Stimulated activated CD8-positive, alpha-beta memory T cell treated with anti-CD3 and anti-CD28 coated beads, Interleukin-15, amount 100 ng/mL, for 1 hour (primary cell): ENCODE results near the gene DENND1B.

Experiments used
- DNase-seq: peaks from one replicate; pipeline ENCODE4 v3.0.0-alpha.2; 2020; ENCODE audit warnings: low read depth

Gene DENND1B

DNA sequence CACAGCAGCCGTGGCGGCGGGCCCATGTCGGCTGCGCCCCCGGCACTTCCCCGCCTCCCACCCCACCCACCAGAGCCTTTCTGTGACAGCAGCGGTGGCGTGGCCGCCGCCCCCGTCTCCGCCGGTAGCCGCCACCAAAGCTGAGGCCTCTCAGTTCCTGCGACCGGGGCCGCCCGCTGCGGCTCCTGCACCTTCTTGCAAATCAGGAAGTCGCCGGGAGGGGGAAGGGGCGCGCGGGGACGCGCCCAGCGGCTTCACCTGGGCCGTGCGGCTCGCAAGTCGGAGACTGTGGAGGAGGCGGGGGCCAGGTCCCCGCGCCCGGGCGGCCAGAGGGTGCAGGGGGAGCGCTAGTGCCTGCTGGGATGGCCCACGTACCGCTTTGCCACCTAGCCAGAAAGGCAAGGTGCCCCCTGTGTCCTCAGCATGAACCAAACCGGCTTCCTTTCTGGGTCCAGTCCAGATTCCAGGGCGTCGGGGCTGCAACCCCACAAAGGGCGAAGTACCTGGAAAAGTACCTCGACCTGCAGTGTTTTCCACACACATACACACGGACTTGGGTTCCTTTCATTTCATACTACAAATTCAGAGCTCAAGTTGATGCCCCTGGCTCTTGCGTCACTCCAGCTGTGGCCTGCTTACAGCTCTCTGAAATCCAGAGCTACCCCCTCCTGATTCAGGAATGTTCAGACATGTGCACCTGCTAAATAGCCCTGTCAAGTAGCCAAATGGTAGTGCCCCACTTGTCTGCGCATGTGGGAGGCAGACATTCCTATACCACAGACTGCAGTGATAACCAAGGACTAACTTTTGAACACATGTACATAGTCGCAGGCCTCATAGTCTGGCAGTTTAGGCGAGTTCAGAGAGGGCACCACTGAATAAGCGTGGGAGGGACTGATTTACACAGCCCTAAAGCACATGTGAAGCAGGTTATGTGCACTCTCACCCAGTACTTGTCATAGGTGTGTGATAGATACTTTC is at the start of gene DENND1B:
Gene DENND1B, minus strand, starts transcription at position 199 of the 981 bp plus-strand sequence. CDS start 325 bp downstream, outside the sequence.
- peak; percentile 54 for DNase-seq

DNA sequence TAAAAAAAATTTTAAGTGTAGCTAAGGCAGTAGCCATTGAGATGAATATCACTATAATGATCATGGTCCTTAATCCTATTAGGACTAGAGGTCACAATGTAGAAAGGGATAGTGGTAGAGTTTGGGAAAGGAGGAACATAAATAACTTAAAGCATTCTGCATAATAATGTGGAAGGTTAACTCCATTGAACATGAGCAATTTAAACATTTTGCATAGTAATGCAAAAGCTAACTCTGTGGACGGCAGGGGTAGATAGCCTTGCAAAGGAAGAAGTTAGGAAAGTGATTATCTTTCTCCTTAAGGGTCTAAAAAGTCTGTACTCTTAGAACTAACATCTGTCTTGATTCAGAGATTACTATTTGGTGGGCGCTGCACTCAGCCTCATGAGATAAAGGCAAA is 39.0 kb upstream of the DENND1B start:
- no peak for DNase-seq

DNA sequence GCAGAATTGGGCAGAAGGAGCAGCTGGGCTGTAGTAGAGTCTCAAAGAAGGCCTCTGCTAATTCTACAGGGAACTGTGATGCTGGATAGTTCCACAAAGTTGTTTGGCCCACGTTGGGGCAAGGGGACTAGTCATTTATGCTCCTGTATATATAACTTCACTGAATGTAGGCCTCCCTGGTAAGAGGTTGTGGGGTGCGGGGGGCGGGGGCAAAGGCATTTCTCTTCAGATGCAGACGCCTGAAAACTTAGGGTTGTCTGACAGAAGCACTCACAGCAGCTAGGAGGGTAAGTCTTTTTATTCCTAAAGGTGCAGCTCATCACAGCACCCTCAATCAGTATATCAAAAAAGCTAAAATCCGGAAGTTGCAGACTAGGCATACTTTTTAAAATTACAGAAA is 38.5 kb upstream of the DENND1B start:
- DNase-seq, result no peak

- no peak for DNase-seq
Observed at GRCh38 chr1:197811769-197812168, 36.5 kb upstream of the DENND1B start.

DNA sequence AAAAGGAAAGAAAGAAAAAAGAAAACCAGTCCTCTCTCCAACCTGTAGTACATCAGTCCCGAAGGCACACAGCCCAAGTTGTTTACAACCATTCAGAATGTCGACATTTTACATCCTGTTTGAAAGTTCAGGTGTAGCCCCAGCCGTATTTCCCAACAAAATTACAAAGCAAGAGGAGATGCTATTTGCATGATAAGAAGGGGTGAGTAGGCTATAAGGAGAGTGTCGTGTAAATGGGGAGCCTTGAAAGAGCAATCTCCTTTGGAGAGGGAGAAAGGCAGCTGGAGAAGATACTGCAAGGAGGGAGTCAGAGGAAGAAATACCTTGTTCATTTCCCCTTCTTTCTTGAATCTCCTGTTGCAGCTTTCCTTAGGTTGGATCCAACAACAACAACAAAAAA is 35.5 kb upstream of the DENND1B start:
- DNase-seq, result no peak

DNA sequence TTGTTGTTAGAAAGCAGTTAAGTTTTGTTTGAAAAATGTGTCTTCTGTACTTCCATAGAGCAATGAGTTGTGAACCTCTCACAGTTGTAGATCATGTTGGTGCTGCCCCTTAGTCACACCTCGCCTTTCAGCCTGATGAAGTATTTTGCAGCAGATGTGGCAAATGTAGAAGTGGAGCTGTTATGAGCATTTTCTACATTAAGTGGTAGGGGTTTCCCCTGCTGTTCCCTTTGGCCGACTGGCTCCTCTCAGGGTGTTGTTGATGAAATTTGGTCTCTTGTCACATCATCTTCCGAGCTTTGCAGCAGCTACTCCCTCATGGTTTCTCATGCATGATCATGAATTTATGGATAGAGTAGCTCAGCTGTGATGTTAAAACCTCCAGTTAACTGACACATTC is 33.6 kb upstream of the DENND1B start:
- DNase-seq, result no peak

- DNase-seq, result no peak
Observed at GRCh38 chr1:197807739-197808453, 32.6 kb upstream of the DENND1B start.

- no peak for DNase-seq
Observed at GRCh38 chr1:197807216-197807615, 31.9 kb upstream of the DENND1B start.

- DNase-seq, result no peak
Observed at GRCh38 chr1:197806718-197807117, 31.4 kb upstream of the DENND1B start.

- DNase-seq, result no peak
Observed at GRCh38 chr1:197801684-197802083, 26.4 kb upstream of the DENND1B start.

DNA sequence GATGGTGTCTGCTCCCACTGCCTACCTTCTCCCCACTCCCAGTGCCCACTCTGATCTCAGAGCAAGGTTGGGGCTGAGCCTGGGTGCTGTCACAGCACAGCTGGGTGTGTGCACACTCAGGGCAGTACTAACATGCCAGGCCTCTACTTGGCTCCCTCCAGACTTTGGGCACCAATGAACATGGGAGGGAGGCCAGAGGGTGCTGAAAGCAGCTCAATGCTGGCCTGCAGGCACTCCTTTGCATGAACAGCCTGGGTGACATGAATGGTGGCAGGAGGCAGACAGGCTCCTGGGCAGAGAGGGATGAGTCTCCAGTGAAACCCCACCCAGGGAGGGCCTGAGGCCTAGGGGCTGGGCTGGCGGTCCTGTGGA is 25.8 kb upstream of the DENND1B start:
- DNase-seq, result no peak

DNA sequence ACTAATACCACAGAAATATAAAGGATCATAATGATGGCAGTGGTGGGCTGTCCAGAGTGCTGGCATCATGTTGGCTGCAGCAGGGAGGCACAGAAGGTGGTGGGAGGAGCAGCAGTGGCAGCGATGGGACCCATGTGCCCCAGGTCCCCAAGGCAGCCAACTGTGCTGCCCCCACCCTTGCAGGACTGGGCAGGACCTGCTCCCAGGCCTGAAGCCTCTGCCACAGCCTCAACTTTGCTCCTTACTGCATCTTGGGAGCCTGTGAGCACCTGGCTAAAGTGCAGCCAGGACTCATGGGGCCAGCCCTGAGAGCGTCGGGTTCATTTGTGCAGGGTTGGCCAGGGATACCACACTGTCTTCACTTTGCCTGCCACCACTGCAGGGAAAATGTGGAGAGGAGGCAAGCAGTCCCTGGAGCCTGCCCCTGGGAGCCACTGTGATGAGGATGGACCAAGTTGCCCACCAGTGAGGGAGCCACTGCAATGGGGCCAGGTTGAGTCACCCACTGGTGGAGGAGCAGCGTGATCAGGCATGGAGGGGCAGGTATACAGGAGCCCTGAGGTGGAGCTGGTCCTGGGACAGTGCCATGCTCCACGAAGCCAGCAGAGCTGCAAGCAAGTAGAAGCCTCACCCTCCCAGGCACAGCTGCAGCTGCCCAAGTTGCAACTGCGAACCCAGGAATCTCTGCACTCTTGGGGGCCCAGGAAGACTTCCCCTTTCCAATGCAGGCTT is 25.3 kb upstream of the DENND1B start:
- DNase-seq, result no peak

DNA sequence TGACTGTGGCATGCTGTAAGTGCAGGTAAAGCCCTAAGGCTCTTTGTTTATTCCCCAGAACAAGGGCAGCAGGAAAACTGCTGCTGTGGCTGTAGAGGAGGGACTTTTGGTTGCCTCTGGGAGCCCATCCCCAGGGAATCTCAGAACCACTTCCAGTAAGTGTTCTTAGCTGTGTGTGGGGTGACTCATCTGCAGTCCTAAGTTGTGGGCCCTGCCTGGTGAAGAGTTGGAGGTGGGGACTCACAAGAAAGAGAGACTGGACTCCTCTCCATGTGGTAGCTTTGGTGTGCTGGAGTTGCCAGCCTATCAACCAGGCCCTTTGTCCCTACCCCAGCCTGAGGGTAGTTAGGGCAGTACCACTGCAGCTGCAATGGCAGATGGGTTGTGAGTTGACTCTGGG is 24.0 kb upstream of the DENND1B start:
- DNase-seq, result no peak

DNA sequence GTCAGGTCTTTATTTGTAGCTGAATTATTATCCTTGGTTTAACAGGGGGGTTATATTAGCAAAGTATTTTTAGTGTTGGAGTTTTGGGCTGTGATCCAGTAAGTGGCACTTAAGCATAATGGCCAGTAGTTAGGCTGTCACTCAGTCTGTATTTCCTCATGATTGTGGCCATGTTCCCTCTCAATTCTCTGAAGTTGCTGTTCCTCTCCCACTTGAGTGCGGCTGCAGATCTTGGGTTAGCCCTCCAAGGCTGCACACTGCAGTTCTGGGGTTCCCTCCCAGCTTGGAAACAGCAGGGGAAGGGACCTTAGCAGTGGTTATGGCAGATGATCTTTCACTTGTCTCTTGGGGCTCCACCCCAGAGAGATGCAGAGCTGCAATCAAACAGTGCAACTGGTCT is 23.2 kb upstream of the DENND1B start:
- DNase-seq, result no peak

GRCh38 chr1:197797010-197797409 is 21.7 kb upstream of the DENND1B start:
- no peak for DNase-seq

DNA sequence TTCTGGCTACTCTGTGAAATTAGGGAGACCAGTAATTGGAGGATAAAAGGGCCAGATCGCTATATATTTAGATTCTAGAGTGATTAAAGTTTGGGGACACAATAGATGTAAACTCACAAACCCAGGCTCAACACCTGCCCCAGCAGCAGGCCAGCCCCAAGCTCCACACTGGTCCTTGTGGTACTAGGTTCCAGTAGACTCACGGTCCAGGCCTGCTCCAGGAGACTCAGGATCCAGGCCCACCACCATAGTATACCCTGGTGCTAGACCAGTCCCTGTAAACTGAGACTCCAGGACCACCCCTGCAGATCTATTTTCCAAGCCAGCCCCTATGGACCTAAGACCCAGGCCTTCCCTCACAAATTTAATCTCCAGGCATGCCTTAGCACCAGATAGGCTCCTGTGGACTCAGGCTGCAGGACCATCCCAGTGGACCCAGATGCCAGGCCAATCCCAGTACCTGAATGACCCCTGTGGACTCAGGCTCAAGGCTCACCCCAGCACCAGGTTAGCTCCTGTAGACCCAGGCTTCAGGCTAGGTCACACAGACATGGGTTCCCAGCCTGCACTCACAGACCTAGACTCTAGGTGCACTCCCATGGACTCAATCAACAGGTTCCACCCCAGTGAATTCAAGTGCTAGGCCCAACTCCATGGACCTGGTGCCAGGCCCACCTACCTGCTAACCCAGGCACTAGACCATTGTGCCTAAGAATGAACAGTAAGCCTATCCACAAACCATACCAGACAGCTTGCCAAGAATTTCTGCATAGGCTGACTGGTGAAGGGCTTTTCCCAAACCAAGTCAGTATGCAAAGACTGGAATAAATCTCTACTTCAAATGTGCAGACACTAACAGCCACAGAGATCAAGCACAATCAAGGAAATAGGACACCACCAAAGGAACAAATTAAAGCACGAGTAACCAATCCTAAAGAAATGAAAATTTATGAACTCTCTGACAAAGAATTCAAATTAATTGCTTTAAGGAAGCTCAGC is 13.8 kb upstream of the DENND1B start:
- DNase-seq, result no peak

- DNase-seq, result no peak
Observed at GRCh38 chr1:197787623-197788536, 12.6 kb upstream of the DENND1B start.

GRCh38 chr1:197787056-197787455 is 11.8 kb upstream of the DENND1B start:
- DNase-seq, result no peak

GRCh38 chr1:197786280-197786679 is 11.0 kb upstream of the DENND1B start:
- DNase-seq, result no peak

DNA sequence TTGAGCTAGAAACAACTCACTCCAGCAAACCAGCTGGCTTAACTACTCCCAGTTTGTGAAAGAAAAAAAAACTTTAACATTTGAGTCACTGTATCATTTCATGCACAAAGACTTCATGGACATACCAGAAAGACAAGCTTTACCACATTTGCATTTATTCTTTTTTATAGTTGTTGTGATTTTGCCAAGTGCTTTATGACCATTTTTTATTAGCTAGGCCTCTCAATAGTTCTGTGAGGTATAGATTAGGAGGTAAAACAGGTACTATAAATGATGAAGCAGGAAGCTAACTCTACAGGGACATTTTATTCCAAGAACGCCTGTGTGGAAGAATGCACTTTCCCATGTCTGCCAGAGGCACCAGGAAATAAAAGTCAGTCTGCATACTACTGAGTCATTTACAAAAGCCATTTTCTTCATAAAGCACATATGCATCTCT is 8.2 kb upstream of the DENND1B start:
- no peak for DNase-seq
